Measurements from ENCODE around the gene KRTAP19-7.

KRTAP19-7 gene, protein sequence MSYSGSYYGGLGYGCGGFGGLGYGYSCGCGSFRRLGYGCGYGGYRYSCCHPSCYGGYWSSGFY

DNA sequence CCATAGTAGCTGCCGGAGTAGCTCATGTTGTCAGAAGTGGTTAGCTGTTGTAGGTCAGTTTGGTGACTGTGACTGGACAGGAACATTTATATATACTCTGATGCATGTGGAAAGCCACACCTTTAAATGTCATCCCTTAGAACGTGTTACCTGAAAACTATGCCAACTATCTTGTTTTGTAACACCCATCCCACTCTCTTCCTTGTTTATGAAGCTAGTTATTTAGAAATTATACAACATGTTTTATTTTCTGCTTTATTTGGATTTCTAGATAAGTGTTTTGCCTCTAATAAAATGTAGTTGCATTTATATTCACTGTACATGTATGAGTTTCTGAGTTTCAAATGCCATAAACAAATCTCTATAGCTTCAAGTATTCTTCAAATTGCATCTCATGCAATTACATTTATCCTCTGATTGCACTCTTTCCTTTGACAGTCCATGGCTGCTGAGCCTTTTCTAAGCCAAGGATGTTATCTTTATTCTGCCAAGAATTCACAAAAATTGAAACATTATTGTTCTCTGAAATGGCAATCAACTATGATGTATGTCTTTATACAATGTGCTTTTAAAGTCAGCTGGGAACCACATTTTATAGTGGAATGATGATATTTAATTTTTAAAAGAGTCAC, at the start of gene KRTAP19-7:
KRTAP19-7 (minus strand) TSS at position 51 of the 632 bp plus-strand sequence; CDS start at position 26, 25 bp downstream.
- DNase-seq: no peak

- no peak for DNase-seq
These were observed 44.9 kb upstream of the KRTAP19-7 start for GRCh38 chr21:30605968-30606367.

DNA sequence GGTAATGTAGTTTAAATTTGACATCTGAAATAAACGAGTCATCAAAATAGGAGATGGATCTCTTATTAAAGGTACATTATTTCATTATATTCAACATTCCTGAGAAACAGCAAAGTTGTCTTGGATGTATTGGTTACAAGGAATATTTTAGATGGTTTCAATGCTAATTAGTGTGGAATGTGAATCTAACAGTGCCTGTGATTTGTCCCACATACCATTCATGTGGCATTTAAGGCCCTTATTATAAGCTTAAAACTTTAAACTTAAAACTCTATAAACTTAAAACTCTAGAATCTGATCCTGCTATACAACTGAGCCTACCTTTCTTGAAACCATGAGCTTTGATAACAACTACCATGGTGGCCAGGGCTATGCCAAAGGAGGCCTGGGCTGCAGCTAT, 39.7 kb upstream of the KRTAP19-7 start, which contains the start of gene KRTAP22-1:
KRTAP22-1 (plus strand) TSS at position 301 of the 400 bp plus-strand sequence.
- DNase-seq: no peak

DNA sequence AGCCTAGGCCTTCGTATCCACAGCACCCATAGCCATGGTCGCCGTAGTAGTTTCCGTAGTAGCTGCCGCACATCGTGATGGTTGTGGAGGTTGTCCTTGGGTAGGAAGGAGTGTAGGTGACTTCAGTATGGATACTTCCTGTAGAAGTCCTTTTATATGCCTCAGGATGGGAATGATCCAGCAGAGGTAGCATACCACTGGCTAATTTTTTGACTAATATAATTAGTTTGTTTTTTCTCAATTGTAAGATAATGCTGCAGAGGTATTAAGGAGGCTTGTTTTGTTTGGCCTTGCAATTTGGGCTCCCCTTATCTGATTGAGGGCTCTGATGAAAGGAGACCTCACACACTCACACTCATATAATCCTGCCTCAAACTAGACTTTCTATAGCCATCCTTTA, 37.7 kb upstream of the KRTAP19-7 start, which contains the start of gene KRTAP6-2:
KRTAP6-2 (minus strand) TSS at position 101 of the 400 bp plus-strand sequence; CDS start at position 73, 28 bp downstream.
- no peak for DNase-seq

GRCh38 chr21:30592140-30592539, 31.0 kb upstream of the KRTAP19-7 start, which contains the start of gene KRTAP6-3:
Gene KRTAP6-3, plus strand, starts transcription at chr21:30592440. Its CDS starts 6 bp downstream, at chr21:30592446.
- no peak for DNase-seq

DNA sequence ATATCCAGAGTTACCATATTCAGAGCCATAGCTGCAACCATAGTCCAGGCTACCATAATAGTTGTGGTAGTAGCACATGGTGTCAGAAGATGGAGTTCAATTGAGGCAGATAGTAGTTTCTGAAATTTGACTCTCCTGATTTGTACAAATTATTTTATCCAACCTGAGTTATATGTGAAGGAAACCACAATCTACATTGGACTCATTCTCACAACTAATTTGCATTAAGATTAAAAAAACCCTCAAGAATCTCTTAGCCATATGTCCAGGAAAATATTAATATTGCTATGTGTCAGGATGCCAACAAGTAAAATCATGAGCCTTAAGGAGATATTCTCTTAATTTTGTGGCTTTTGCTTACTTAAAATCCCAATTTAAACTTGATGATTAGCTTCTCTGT, 29.2 kb upstream of the KRTAP19-7 start, which contains the start of gene KRTAP22-2:
KRTAP22-2 (minus strand) TSS at position 101 of the 400 bp plus-strand sequence.
- no peak for DNase-seq

DNA sequence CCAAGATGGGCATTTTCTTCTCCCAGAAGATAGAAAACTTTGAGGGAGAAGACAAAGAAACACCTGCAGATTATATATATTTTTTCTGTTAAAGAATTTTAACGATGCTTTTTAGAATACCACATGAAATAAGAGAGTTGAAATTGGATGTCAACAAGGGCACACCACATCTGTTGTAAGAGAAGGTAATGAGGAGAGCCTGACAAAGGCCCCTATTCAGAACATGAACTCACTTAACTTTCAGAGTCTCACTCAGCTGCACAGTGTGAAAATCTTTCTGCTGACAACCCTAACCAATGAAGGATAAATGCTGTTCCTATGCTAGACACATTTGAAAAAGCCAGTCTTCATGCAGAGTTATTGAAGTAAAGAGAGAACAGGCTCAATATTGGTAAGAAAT, 21.8 kb upstream of the KRTAP19-7 start:
- no peak for DNase-seq

- no peak for DNase-seq
These were observed 19.0 kb upstream of the KRTAP19-7 start for GRCh38 chr21:30580132-30580531.

DNA sequence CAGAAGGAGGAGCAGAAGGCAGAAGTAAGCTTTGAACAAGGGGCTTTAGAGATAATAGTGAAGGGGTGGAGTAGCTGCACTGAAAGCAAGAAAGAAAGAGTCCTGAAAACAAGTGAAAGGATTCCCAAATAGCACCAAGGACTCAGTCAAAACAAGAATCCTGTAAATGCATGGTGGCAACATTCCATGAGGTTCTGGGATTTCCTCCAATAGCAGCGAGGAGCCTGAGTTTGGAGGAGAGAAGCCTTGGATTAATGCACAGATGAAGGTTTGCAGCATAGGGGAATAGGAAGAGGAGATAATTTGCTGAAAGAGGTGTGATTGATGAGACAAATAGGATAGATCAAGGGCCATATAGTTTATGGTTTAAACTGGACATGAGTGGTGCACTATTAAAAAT, 18.2 kb upstream of the KRTAP19-7 start:
- DNase-seq: no peak

GRCh38 chr21:30577766-30578165, 16.7 kb upstream of the KRTAP19-7 start:
- no peak for DNase-seq

DNA sequence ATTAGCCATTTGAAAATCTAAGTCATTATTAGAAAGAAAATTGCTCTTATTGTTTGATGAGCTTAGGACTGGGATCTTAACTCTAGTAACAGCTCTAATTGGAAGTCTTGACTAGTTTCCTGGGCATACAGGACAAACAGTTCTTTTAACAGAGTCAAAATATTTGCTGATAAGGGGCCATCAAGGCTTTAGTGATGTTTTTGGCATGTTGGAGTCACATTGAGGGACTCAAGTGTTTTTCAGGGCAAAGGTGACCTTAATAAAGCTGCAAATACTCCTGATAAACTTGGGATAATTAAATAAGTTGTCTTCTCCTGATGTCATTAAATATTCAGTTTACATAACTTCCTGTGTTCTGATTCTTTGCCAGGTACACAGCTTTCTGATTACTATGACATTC, 6.5 kb upstream of the KRTAP19-7 start:
- no peak for DNase-seq

GRCh38 chr21:30563630-30564029, 2.5 kb upstream of the KRTAP19-7 start:
- DNase-seq: no peak

DNA sequence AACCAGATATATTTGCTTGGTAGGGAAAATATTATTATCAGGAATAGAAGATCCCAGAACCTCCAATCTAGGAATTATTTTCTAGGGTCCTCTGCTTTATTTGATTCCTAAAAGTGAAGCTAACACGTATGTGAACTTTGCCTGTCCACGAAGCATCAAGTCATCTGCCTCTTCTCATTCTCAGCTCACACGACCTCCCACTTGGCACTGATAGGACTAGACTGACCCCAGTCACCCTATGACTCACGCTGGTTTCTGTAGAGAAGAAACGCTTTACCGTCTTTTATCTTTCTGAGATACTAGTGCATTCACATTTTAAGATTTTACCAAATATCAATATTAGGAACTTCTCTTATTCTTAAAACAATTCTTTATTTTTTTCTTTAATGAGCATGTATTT, 2.0 kb upstream of the KRTAP19-7 start:
- DNase-seq: no peak

DNA sequence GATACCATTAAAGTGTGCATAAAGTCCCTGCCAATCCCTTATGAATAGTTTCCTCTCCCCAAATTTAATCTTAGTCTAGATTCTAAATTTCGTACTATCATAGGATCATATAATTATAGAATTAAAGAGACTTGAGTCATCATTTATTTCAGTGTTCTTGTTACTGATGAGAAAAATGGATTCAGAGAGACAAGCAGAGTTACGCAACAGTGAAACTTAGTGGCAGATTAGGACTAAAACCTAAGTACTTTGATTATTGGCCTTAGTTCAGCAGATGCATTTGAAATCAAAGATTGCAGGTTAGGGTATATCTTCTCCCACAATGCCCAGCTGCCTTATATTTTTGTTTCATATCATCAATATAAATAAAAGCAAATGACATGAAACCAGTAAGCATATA, 843 bp upstream of the KRTAP19-7 start:
- DNase-seq: no peak

GRCh38 chr21:30555095-30555494, 6.0 kb downstream of the KRTAP19-7 start:
- no peak for DNase-seq

DNA sequence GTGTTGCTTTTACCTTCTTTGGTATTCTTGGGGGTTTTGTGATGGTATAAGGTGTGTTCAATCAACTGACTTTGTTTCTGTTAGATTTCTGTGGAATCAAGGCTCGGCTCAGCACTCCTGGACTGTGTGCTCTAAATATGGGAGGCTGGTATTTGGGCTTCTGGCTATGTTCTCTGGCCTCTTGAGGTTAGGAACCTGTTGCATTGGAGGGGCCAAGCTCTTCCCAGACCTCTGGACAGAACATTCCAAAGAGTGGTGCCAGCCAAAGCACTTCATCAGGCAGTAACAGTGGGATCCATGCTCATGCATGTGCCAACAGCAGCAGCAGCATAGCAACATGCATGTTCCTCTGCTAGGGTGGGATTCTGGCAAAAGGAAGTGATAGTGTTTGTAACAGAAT, 8.3 kb downstream of the KRTAP19-7 start:
- DNase-seq: no peak

DNA sequence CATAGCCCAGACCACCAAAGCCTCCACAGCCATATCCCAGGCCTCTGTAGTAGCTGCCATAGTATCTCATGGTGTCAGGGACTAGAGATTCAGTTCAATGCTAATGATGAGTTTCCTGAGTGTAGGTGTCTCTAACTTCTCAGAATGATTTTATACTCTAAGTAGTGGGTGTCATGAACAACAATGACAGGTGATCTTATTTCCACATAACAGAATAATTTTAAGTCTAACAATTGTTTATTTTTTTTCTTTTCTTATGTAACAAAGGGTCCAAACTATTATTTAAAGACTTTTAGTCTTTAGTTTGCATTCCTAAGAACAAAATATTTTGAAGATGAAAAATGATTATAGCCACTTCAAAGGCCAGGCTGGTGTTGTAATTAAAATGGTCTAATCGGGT, 19.4 kb downstream of the KRTAP19-7 start, which contains the start of gene KRTAP19-6:
KRTAP19-6 (minus strand) TSS at position 101 of the 400 bp plus-strand sequence; CDS start at position 70, 31 bp downstream.
- DNase-seq: no peak

GRCh38 chr21:30518876-30519275, 42.2 kb downstream of the KRTAP19-7 start:
- no peak for DNase-seq

DNA sequence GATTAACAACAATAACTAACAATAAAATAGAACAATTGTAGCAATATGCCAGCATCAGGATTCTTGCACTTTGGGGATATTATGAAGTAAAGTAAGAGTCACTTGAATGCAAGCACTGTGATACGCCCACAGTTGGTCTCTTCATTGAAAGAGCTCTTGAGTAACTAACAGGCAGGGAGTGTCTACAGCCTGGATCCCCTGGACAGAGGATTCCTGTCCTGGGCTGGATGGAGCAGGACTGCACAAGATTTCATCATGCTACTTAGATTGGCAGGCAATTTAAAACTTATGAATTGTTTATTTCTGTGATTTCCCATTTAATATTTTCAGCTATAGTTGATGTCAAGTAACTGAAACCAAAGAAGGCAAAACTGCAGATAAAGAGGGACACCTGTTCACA, 45.4 kb downstream of the KRTAP19-7 start:
- no peak for DNase-seq

Measured in NCI-H748 treated with DMSO at 0.1 percent for 48 hours (cell line).